Fibroblast of pulmonary artery (primary cell): Measurements from ENCODE around the gene ARHGEF12.

ENCODE experiments used
- DNase-seq: peaks from one replicate; pipeline ENCODE4 v3.0.0-alpha.2; 2010; ENCODE audit warnings: low read depth
- H3K4me3 ChIP-seq: replicated peaks from 2 replicates; pipeline ENCODE4 v1.5.1; 2011; ENCODE audit warnings: low read depth, mild to moderate bottlenecking, control low read depth, low read length, moderate library complexity
- CTCF ChIP-seq: IDR thresholded peaks from 2 replicates; pipeline ENCODE4 v1.5.1; 2011; ENCODE audit warnings: mild to moderate bottlenecking, control low read depth, low read length, inconsistent platforms; ENCODE audit errors: missing control alignments

The ARHGEF12 gene

GRCh38 chr11:120306519-120307242 is 29.5 kb upstream of the ARHGEF12 start:
- peak; percentile 59 for TF ChIP-seq CTCF
- H3K4me3 ChIP-seq, result no peak overlapping the region
- peak; percentile 84 for DNase-seq

GRCh38 chr11:120307476-120307875 is 28.7 kb upstream of the ARHGEF12 start:
- no peak overlapping the region for H3K4me3 ChIP-seq
- no peak for DNase-seq
- no peak for TF ChIP-seq CTCF

GRCh38 chr11:120308081-120308480 is 28.1 kb upstream of the ARHGEF12 start:
- H3K4me3 ChIP-seq, result no peak overlapping the region

GRCh38 chr11:120310870-120311269 is 25.3 kb upstream of the ARHGEF12 start:
- TF ChIP-seq CTCF, result no peak
- no peak overlapping the region for H3K4me3 ChIP-seq
- no peak for DNase-seq

More at GRCh38 chr11:120308081-120308480, 28.1 kb upstream of the ARHGEF12 start:
- no peak for DNase-seq
- no peak for TF ChIP-seq CTCF

- H3K4me3 ChIP-seq, result no peak overlapping the region
- no peak for TF ChIP-seq CTCF
- no peak for DNase-seq
These were observed 21.4 kb upstream of the ARHGEF12 start for GRCh38 chr11:120314861-120315260.

GRCh38 chr11:120316880-120317688 is 19.1 kb upstream of the ARHGEF12 start:
- peak; percentile 67 for DNase-seq
- no peak for TF ChIP-seq CTCF
- H3K4me3 ChIP-seq, result no peak overlapping the region
